Measurements from ENCODE around the gene LYRM4.
A peak's percentile ranks its signal among the peaks of the same experiment; 100 is the strongest.

Gene LYRM4

DNA sequence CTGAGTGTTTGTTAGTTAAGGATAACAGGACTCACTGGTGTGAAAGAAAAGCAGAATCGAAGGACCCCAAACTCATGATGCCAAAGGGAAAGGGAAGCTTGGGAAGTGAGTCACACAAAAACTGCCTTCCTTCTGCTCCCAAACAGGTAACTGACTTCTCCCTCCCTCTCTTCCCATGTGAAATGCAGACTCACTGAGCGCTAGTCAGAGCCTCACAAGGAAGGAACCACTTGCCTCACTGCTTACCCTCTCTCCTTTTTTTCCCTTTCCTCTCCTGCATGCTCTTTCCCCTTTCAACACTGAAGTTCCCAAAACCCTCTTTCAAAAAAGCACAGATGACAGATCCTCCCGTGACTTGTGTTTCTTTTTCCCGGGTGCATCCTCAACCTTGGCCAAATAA, 56.4 kb downstream of the LYRM4 start:
- DNase-seq (ENCODE audit: low spot score): no peak

GRCh38 chr6:5203546-5203945, 57.2 kb downstream of the LYRM4 start:
- DNase-seq (ENCODE audit: low spot score): no peak

DNA sequence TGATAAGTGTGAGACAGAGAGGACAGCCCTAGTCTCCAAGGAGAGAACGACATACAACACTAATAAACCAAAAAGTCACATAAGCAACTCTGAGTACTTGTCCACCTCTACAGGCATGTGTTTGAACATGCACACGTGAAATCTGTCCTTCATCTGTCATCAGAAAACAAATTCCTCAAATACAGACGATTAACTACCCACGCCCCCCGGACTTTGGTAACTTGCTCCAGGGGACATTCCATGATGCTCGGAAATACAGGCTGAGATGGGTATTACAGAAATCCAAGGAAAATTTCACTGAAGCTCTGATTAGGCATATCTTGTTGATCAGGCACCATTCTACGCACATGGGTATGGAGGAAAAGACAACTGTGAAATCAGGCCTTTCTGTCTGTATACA, 57.8 kb downstream of the LYRM4 start:
- DNase-seq (ENCODE audit: low spot score): no peak

DNA sequence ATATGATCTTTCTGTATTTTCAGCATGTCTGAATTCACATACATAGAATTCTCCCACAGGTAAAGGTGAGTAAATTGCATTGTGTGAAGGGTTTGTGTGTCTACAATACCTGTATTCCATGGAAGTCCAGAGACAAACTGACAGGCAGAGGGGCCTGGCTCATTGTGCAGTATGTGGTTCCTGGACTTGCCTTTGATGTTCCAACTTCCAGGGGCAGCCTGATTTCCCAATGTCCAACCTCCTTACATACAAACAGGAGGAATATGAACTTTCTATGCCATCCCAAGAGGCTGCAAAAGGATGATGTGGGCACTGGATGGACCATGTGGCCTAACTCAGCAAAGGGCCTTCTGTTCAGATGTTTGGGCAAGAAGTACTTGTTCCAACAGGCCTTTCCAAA, 58.5 kb downstream of the LYRM4 start:
- no peak for DNase-seq (ENCODE audit: low spot score)

- no peak for DNase-seq (ENCODE audit: low spot score)
Observed at GRCh38 chr6:5201271-5201670, 59.5 kb downstream of the LYRM4 start.

GRCh38 chr6:5199702-5200101, 61.0 kb downstream of the LYRM4 start:
- DNase-seq (ENCODE audit: low spot score): no peak

GRCh38 chr6:5199283-5199682, 61.5 kb downstream of the LYRM4 start:
- DNase-seq (ENCODE audit: low spot score): no peak

DNA sequence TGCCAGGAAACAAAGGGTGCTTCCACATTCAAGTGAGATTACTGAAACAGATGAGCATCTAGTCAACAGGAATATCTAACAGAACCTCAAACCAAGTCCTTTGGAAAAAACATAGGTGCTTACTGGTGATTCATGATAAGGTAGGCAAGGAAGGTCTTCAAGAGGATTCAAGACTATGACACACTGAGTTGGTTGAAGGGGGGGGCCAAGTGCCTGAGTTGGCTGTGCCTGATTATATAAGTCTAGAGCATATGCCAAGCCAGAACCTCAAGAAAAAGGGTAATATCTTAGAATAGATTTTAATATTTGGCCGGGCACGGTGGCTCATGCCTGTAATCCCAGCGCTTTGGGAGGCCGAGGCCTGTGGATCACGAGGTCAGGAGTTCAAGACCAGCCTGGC, 63.7 kb downstream of the LYRM4 start:
- no peak for DNase-seq (ENCODE audit: low spot score)

GRCh38 chr6:5192135-5192794, 68.5 kb downstream of the LYRM4 start:
- no peak for DNase-seq (ENCODE audit: low spot score)

DNA sequence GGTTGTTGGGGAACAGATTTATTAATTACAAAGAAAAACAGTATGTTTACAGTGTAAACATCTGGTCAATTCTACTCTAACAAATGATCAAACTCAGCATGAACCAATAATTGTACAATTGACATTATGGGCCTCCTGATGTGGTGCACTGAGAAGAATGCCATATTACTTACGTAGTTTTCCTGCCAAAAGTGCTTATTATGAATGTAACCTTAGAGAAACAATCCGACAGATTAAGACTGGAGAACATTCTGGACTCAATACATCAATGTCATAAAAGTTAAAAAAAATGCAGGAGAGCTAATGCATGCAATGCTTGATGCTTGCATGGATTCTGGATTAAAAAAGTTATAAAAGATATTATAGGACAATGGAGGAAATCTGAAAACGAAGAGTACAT, 69.0 kb downstream of the LYRM4 start:
- no peak for DNase-seq (ENCODE audit: low spot score)

GRCh38 chr6:5191222-5191621, 69.5 kb downstream of the LYRM4 start:
- no peak for DNase-seq (ENCODE audit: low spot score)

DNA sequence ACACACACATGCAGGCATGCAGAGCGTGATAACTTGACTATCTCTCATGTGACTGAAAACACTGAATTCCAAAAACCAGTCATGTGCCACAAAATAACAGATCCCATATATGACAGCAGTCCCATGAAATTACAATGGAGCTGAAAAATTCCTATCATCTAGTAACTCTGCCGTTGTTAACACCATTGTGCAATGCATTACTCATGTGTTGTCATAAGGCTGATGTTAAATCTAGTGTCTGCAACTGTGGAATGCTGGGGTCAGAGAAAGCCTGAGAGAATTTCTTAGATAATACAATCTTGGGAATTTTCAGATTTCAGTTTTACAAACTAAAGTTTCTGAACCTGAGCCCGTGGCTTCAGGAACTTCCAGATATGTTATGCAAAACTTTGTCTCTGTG, 70.2 kb downstream of the LYRM4 start:
- DNase-seq (ENCODE audit: low spot score): peak; percentile 87

DNA sequence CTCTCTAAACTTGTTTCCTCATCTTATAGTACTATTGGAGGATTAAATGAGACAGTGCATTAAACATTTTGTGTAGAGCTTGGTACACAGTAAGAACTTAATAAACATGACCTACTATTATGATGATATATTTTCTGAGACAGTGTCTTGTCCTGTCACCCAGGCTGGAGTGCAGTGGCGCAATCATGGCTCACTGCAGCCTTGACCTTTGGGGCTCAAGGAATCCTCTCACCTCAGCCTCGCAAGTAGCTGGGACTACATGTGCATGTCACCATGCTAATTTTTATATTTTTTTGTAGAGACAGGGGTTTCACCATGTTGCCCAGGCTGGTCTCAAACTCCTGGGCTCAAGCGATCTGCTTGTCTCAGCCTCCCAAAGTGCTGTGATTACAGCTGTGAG, 72.1 kb downstream of the LYRM4 start:
- DNase-seq (ENCODE audit: low spot score): no peak

DNA sequence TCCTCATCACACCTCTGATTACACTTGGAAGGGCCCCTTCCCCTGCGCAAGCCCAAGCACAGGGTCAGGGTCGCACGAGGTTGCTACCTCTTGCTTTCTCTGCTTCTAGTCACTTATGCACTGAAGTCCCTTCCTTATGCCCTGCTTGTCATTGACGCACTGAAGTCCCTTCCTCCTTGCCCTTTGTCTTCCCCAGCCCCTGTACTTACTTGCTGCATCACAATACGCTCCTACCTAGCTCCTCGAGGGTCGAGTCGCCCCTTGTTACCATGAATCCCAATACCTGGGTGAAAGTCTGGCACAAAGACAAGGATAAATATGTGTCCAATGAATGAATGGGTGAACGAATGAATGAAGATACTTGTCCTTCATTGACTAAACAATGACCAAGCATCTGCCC, 75.9 kb downstream of the LYRM4 start:
- no peak for DNase-seq (ENCODE audit: low spot score)

GRCh38 chr6:5184218-5184617, 76.5 kb downstream of the LYRM4 start:
- DNase-seq (ENCODE audit: low spot score): no peak

- no peak for DNase-seq (ENCODE audit: low spot score)
Observed at GRCh38 chr6:5181510-5182317, 79.0 kb downstream of the LYRM4 start.

- DNase-seq (ENCODE audit: low spot score): no peak
Observed at GRCh38 chr6:5180636-5181035, 80.1 kb downstream of the LYRM4 start.

DNA sequence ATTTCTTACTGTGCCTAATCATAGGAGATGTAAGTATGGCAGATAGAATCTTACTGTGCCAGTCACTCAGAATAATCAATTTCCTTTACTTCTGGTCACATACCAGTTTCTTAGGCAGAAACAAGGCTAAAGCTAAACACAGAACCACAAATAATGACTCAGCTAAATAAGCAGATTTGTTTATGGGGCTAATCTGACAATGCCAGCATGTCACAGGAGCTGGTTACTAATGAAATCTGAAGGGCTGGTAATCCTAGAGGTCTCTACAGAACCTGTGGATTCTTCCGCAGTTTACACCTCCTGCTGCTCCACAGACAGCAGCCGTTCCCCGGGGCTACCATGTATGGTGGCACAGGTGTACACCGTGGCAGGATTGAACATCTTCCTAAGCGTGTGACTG, 80.8 kb downstream of the LYRM4 start:
- no peak for DNase-seq (ENCODE audit: low spot score)

GRCh38 chr6:5178806-5179205, 81.9 kb downstream of the LYRM4 start:
- DNase-seq (ENCODE audit: low spot score): no peak

GRCh38 chr6:5175635-5176034, 85.1 kb downstream of the LYRM4 start:
- no peak for DNase-seq (ENCODE audit: low spot score)

DNA sequence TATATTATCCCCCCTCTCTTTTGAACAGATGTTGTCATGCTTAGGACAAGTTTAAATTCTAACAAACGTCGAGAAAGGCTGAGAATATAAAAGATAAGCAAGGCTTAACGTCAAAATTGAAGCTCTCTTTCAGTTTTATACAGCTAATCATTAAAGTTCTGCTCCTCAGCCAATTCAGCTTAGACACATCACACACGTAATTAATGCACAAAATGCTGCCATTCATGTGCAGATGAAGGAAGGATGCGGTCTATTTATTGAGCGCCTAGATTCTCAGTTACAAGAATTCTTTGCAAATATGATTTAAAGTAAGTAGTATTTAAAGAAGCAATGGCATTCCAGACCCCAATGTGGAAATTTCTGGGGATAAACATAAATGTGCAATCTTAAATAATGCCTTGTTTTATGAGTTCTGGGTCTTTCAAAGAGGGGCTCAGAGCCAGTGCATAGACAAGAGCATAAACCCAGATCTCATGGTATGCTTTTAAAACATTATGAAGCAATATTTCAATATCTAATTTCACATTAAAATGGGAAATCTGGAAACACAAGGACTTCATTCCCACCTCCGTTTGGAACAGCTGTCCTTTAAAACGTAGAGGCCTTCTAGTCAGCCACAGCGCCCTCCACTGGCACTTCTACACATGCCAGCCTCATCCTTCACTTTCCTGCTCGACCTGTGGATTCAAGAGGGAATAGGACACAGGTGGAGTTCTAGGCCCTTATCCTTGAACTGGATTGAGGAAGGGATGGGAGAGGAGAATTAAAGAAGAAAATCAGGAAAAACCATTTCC, 85.8 kb downstream of the LYRM4 start:
- DNase-seq (ENCODE audit: low spot score): no peak

- no peak for DNase-seq (ENCODE audit: low spot score)
Observed at GRCh38 chr6:5174244-5174643, 86.5 kb downstream of the LYRM4 start.

GRCh38 chr6:5173810-5174209, 86.9 kb downstream of the LYRM4 start:
- no peak for DNase-seq (ENCODE audit: low spot score)

All from GM03348 (cell line).